Measurements from ENCODE around the gene S100A16. TPM values are rescaled to one million over a fixed set of nuclear protein-coding genes. Genes with fewer than 3 reads are reported as not detected.
"Not testable (repeated sequence)": the region's sequence is repeated elsewhere in the genome, so short reads cannot be mapped to it uniquely, and the experiment has no call there.

S100A16 gene
- polyA plus RNA-seq, 2 of the 4 experiments (the other 2 are of a cell fraction), result 270 to 298 TPM

- no peak for TF ChIP-seq PHF8 (IDR thresholded peaks at IDR 0.05; ENCODE audit: borderline replicate concordance, low read depth)
- TF ChIP-seq HOXB13 (CRISPR knock-in tag; IDR thresholded peaks at IDR 0.05; ENCODE audit: low read depth), result no peak
- TF ChIP-seq CHD4 (IDR thresholded peaks at IDR 0.05; ENCODE audit: borderline replicate concordance), result no peak
- no peak for TF ChIP-seq ELK1 (IDR thresholded peaks at IDR 0.05; ENCODE audit: low read depth, low read length)
These were observed 26.6 kb downstream of the S100A16 start (continued) for GRCh38 chr1:153586347-153586746.

- Histone ChIP-seq H3K4me2 (no peak overlapping the region), H3K4me3 (no peak overlapping the region), H3K9me3 (no peaks in the 10 kb centered on the region), H3K4me1 (0 out of 3 replicates have a peak, but pooled peaks cover 7% of the 10 kb centered on the region), H3K27ac (no peak overlapping the region)
- 74% methylated on average over 1 of the region's 1 CpG for WGBS (ENCODE audit: missing lambda C conversion rate)
- ATAC-seq (no peak), DNase-seq (ENCODE audit: low read depth in 1 of 2, low spot score in 1 of 2) (no peak), FAIRE-seq (no peak)
- ChIA-PET POLR2A (interaction anchor here (1.3 kb wide), 1 partner anchor 42 kb away, joined by 3 read pairs; the partner anchor contains the start of gene S100A13), CTCF (interaction anchor here (0.9 to 3.3 kb wide), 6 partner anchors 8 to 52 kb away, joined by 3 to 34 read pairs (median 6); partner anchors contain the start of genes S100A1 and S100A13)
- no peak for TF ChIP-seq ESRRA (IDR thresholded peaks at IDR 0.05; ENCODE audit: borderline replicate concordance, low read length)
- no peak for TF ChIP-seq ATOH8 (CRISPR knock-in tag; IDR thresholded peaks at IDR 0.05; ENCODE audit: low read depth)
- no peak for TF ChIP-seq RCOR1 (IDR thresholded peaks at IDR 0.05; ENCODE audit: low read depth, low read length)
- TF ChIP-seq RFX5 (IDR thresholded peaks at IDR 0.05), result no peak
- no peak for TF ChIP-seq E2F6 (IDR thresholded peaks at IDR 0.05; ENCODE audit: borderline replicate concordance, low read depth)
- TF ChIP-seq ZC3H11A (IDR thresholded peaks at IDR 0.05), result no peak
- no peak for TF ChIP-seq HES2 (IDR thresholded peaks at IDR 0.05)
- no peak for TF ChIP-seq FOXS1 (CRISPR knock-in tag; IDR thresholded peaks at IDR 0.05)
These were observed 27.9 kb downstream of the S100A16 start for GRCh38 chr1:153585006-153585405.

- no peak for DNase-seq (ENCODE audit: low read depth in 1 of 2, low spot score in 1 of 2)
- 61% methylated on average over 2 of the region's 2 CpGs for WGBS (ENCODE audit: missing lambda C conversion rate)
- Histone ChIP-seq H3K4me1 (peaks cover 7% of the 10 kb centered on the region; the same call in 1 of the 3 replicates), H3K27ac (no peak overlapping the region), H3K4me2 (no peak overlapping the region), H3K4me3 (no peak overlapping the region), H3K9me3 (no peaks in the 10 kb centered on the region)
- TF ChIP-seq MAZ (IDR thresholded peaks at IDR 0.05; ENCODE audit: borderline replicate concordance, low read depth, low read length), result no peak
- no peak for FAIRE-seq
- ATAC-seq, result no peak
- ChIA-PET POLR2A (interaction anchor here (1.3 kb wide), 1 partner anchor 43 kb away, joined by 3 read pairs; the partner anchor contains the start of gene S100A13), CTCF (interaction anchor here (0.7 to 2.1 kb wide), 3 partner anchors 9 to 50 kb away, joined by 3 to 7 read pairs (median 5); partner anchors contain the start of genes CHTOP, S100A1 and S100A13)
These were observed 29.0 kb downstream of the S100A16 start for GRCh38 chr1:153583976-153584375.

GRCh38 chr1:153583514-153583913, 29.4 kb downstream of the S100A16 start:
- ATAC-seq; DNase-seq (ENCODE audit: low read depth in 1 of 2, low spot score in 1 of 2); H3K4me2 ChIP-seq; POLR2A ChIA-PET; H3K9me3 ChIP-seq; H3K27ac ChIP-seq; FAIRE-seq; H3K4me3 ChIP-seq: not testable (repeated sequence)
- peaks cover 11% of the 10 kb centered on the region; the same call in 2 of the 3 replicates for H3K4me1 ChIP-seq
- CTCF ChIA-PET, result interaction anchor here (2.1 kb wide), 1 partner anchor 9 kb away, joined by 5 read pairs; no protein-coding TSS in a partner anchor
- WGBS (ENCODE audit: missing lambda C conversion rate), result 79% methylated on average over 3 of the region's 3 CpGs

GRCh38 chr1:153582836-153583235, 30.1 kb downstream of the S100A16 start:
- POLR2A ChIA-PET; H3K27ac ChIP-seq; ATAC-seq; H3K4me3 ChIP-seq; FAIRE-seq; H3K9me3 ChIP-seq; DNase-seq (ENCODE audit: low read depth in 1 of 2, low spot score in 1 of 2); H3K4me2 ChIP-seq: not testable (repeated sequence)
- peaks cover 18% of the 10 kb centered on the region for H3K4me1 ChIP-seq
- CTCF ChIA-PET, result interaction anchor here (2.3 kb wide), 1 partner anchor 11 kb away, joined by 22 read pairs; no protein-coding TSS in a partner anchor
- 94% methylated on average over 12 of the region's 34 CpGs for WGBS (ENCODE audit: missing lambda C conversion rate)

Measured in A549 (cell line).